LNCAP (cell line): Measurements from ENCODE around the gene DAPK2.

ENCODE experiments used
- TF ChIP-seq, protein P1 (sequence below): fragments of 450-650 bp; IDR thresholded peaks from 2 replicates; pipeline ENCODE4 v1.5.1; 2017; ENCODE audit warnings: mild to moderate bottlenecking

DAPK2 gene

DNA sequence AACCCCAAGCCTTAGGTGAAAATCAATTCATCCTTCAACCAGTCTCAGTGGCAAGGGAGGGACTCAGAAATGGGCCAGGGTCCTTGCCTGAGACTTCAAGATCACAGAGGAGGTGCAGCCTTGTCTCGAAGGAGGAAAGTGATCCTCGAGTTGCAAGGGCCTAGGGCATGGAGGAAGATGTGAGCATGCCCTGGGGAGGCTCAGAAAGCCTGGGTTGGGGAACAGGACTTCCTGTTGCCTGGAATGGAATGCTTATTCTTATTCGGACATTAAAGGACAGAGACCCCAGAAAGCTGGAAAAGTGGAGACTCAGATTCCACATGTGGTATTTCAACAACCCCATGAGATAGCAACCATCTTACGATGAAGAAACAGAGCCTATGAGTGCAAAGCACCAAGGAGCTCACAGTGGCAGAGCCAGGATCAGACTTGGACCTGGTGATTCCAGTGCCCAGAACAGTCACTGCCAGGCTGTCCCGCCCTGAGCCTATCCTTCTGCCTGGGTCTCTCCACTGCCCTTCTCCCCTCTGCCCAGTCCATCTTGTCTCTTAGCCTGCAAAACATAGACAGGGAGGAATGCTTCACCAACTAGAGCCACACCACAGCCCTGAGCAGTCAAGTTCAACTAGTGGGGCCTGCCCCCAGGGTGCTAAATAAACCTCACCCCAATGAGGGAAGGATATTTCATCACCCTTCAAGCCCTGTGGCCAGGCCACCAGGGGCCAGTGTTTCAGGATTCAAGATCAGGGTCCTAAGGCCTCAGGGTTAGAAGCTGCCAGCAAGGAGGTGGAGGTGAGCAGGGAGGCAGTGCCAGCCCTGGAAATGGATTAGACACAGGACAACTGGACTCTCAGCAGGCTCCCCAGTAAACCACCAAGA lies 21.9 kb downstream of the DAPK2 start:
- TF ChIP-seq, protein P1, sequence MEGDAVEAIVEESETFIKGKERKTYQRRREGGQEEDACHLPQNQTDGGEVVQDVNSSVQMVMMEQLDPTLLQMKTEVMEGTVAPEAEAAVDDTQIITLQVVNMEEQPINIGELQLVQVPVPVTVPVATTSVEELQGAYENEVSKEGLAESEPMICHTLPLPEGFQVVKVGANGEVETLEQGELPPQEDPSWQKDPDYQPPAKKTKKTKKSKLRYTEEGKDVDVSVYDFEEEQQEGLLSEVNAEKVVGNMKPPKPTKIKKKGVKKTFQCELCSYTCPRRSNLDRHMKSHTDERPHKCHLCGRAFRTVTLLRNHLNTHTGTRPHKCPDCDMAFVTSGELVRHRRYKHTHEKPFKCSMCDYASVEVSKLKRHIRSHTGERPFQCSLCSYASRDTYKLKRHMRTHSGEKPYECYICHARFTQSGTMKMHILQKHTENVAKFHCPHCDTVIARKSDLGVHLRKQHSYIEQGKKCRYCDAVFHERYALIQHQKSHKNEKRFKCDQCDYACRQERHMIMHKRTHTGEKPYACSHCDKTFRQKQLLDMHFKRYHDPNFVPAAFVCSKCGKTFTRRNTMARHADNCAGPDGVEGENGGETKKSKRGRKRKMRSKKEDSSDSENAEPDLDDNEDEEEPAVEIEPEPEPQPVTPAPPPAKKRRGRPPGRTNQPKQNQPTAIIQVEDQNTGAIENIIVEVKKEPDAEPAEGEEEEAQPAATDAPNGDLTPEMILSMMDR: no peak

DNA sequence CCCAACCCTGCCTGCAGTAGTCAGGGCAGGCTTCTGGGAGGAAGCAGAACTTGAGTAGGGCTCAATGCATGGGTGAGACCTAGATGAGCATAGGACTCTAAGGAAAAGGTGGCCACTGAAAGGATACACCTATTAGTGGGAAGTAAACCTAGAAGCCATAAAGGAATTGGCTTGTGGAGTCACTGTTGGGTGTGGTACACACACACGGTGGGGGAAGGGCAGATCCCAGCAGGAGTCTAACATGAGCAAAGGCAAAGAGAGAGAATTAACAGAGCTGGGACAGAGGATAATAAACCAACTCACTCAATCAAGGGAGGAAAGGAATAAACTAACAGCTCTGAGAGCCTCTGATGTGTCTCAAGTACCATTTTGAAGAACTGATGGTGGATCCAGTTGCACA lies 23.1 kb downstream of the DAPK2 start:
- TF ChIP-seq, protein P1: no peak

- TF ChIP-seq, protein P1: no peak
These were observed 23.7 kb downstream of the DAPK2 start for GRCh38 chr15:64022571-64022970.

- TF ChIP-seq, protein P1: no peak
These were observed 26.5 kb downstream of the DAPK2 start for GRCh38 chr15:64019764-64020163.

DNA sequence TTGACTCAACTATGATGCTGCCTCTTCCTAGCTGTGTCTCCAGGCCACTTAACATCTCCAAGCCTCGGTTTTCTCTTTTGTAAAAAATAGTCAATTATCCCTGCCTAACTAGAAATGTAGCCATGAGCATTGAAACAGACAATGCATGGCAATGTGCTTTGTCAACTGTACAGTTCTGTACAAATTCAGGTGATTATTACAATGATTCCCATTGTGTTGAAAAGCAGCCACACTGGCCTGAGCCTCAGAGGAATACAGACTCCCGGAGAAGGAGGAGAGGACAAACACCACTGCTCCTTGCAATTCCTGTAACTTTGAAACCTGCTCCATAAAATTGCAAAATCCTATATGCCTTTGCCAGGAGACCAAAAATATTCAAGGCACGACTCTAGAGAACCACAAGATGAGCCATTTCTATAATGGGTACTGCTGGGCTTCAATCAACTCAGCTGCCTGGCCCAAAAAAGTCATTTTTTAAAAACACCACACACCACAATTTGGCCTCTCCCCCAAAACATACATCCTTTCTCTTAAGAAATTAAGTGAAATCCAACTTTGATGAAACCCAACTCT lies 28.6 kb downstream of the DAPK2 start:
- TF ChIP-seq, protein P1: no peak

- TF ChIP-seq, protein P1: no peak
These were observed 29.1 kb downstream of the DAPK2 start for GRCh38 chr15:64017082-64017588.

- TF ChIP-seq, protein P1: no peak
These were observed 30.0 kb downstream of the DAPK2 start for GRCh38 chr15:64016257-64016656.
